ENCODE measurements around the gene IL1RAPL1.

IL1RAPL1 gene

DNA sequence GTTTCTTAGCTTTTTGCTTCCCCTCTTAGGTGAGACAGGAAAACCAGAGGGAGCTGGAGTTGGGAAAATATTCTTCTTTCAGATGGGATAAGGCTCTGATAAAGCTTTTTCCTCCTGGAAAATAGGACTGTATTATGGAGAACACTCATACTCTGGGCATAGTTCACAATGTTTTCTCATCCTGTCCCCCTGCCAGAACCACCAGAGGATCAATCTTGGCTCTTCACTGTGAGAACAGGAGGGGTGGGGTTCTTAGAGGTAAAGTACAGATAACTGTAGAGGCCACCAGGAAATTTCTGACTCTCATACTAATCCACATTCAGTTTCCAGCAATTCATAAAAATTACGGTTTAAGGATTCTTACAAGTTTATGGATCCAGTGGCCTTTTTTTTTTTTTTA is 966.3 kb downstream of the IL1RAPL1 start:
- ChIA-PET POLR2A (ENCODE audit: low non-redundant PET) (no interaction called here), CTCF (no interaction called here)
- no peak overlapping the region for H3K27ac ChIP-seq
- TF ChIP-seq, protein P1, sequence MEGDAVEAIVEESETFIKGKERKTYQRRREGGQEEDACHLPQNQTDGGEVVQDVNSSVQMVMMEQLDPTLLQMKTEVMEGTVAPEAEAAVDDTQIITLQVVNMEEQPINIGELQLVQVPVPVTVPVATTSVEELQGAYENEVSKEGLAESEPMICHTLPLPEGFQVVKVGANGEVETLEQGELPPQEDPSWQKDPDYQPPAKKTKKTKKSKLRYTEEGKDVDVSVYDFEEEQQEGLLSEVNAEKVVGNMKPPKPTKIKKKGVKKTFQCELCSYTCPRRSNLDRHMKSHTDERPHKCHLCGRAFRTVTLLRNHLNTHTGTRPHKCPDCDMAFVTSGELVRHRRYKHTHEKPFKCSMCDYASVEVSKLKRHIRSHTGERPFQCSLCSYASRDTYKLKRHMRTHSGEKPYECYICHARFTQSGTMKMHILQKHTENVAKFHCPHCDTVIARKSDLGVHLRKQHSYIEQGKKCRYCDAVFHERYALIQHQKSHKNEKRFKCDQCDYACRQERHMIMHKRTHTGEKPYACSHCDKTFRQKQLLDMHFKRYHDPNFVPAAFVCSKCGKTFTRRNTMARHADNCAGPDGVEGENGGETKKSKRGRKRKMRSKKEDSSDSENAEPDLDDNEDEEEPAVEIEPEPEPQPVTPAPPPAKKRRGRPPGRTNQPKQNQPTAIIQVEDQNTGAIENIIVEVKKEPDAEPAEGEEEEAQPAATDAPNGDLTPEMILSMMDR (conservative IDR thresholded peaks at IDR 0.05; ENCODE audit: low read depth) = no peak
- no peak for DNase-seq (ENCODE audit: low spot score)

DNA sequence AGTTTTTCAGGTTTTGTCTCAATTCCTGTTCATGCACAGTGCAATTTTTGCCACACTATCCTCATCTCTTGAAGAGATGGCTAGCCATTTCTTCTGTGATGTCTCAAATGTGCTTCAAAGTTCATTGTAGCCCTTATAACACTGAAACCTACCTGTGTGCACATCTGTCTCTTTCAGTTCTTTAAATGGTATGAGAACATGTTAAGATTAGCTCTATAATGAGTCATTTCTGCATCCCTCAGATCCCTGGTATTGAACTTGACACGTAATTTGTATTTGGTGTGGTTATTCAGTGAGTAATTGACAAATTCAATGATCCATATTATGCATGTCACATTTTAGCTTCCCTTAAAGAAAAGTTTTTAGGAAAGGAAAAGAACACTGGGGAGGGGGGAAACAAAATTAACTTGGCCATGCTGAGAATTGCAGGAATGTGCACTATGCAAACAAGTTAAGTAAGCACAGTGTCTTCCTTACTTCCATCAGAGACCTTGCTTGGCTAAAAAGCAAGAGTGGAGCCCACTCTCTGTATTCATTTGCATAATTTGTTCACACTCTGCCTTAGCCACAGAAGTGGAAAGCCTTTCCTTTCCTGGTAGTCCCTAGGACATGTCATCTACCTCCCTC is 968.3 kb downstream of the IL1RAPL1 start:
- CTCF ChIA-PET = no interaction called here
- POLR2A ChIA-PET (ENCODE audit: low non-redundant PET) = no interaction called here

DNA sequence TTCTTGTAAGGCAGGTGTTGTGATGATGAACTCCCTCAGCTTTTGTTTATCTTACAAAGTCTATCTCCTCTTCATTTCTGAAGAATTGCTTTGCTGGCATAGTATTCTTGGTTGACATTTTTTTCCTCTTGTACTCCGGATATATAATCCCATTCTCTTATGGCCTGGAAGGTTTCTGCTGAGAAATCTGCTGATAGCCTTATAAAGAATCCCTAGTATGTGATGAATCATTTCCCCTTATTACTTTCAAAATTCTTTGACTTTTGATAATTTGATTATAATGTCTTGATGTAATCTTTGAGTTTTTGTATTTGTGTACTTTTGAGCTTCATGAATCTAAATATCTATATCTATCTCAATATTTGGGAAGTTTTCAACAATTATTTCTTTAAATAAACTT is 972.8 kb downstream of the IL1RAPL1 start:
- TF ChIP-seq, protein P1 (conservative IDR thresholded peaks at IDR 0.05; ENCODE audit: low read depth) = no peak
- no peak for DNase-seq (ENCODE audit: low spot score)
- ChIA-PET POLR2A (ENCODE audit: low non-redundant PET) (no interaction called here), CTCF (no interaction called here)
- no peak overlapping the region for H3K27ac ChIP-seq

More for the DNA sequence above, 968.3 kb downstream of the IL1RAPL1 start:
- peak; percentile 5 for DNase-seq (ENCODE audit: low spot score)
- TF ChIP-seq, protein P1 (conservative IDR thresholded peaks at IDR 0.05; ENCODE audit: low read depth) = no peak
- H3K27ac ChIP-seq = no peak overlapping the region

DNA sequence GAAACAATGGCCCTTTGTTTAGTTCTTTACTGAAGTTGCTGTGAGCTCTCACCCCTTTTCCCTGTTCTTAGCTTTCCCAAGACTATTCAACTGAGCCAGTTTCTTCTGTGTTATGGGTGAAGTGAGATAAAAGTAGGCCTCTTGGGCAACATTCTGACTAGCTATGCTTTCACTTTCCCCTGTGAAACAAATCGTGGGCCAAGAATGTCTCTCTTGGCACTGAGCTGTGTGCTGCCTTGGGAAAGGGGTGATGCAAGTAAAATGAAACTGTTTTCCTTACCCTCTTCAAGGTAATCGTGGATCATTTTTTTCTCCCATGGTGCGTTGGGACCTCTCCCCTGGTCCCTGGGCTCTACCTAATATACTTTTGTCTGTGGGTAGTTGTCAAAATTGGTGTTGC is 974.2 kb downstream of the IL1RAPL1 start:
- ChIA-PET POLR2A (ENCODE audit: low non-redundant PET) (no interaction called here), CTCF (no interaction called here)
- no peak for DNase-seq (ENCODE audit: low spot score)
- TF ChIP-seq, protein P1 (conservative IDR thresholded peaks at IDR 0.05; ENCODE audit: low read depth) = no peak
- H3K27ac ChIP-seq = no peak overlapping the region

DNA sequence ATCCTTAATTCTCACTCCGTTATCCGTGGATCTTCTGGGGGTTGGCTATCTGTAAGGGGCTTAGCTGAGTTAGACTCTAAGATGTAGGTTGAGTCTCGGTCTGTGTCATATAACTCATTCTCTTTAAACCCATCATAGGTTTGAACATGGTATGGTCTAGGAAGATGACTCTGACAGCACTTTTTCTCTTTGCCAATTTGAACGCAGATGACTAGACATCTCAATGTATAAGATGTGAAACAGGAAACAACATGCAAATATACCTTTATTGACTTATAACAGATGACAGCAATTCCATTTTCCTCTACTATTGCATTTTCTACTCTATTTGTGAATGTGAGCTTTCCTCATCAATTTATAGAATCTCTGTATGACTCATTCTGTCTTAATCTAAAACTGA is 993.3 kb downstream of the IL1RAPL1 start:
- TF ChIP-seq, protein P1 (conservative IDR thresholded peaks at IDR 0.05; ENCODE audit: low read depth) = no peak
- H3K27ac ChIP-seq = no peak overlapping the region
- CTCF ChIA-PET = no interaction called here
- POLR2A ChIA-PET (ENCODE audit: low non-redundant PET) = no interaction called here
- DNase-seq (ENCODE audit: low spot score) = no peak

DNA sequence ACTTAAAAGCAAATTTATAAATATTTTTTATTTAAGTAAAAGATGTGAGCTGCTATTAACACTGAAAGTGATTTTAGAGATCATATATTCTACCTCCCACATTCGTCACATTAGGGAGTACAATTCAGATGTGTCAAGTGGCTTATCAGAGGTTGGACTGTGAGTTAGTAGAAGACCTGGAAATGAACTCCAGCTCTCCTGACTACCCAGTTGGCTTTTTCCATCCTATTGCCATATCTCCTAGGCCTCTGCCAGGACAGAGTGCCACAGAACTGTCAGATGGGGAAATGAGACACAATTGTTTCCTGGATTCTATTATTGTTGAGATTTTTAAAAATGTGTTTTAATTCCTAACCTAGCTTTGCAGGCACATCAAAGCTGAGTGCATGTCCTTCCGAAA is 994.0 kb downstream of the IL1RAPL1 start:
- H3K27ac ChIP-seq = no peak overlapping the region
- no peak for DNase-seq (ENCODE audit: low spot score)
- TF ChIP-seq, protein P1 (conservative IDR thresholded peaks at IDR 0.05; ENCODE audit: low read depth) = no peak
- ChIA-PET POLR2A (ENCODE audit: low non-redundant PET) (no interaction called here), CTCF (no interaction called here)

DNA sequence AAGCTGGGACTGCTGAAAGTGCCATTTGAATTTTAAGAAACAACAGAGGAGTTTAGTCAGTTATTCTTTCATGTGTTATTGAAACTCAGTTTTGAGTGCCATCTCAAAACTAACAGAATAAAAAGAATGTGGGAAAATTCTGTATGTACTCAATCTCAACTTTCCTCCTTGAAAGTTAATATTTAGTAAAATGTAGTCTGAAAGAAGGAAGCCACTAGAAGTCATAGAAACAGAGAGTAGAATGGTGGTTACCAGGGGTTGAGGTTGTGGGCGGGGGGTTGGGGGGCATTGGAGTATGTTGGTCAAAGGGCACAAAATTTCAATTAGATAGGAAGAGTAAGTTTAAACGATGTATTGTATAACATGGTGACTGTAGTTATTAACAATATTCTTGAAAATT is 999.9 kb downstream of the IL1RAPL1 start:
- TF ChIP-seq, protein P1 (conservative IDR thresholded peaks at IDR 0.05; ENCODE audit: low read depth) = no peak
- CTCF ChIA-PET = no interaction called here
- DNase-seq (ENCODE audit: low spot score) = no peak
- POLR2A ChIA-PET (ENCODE audit: low non-redundant PET) = no interaction called here
- no peak overlapping the region for H3K27ac ChIP-seq

All from RWPE1 (cell line).